SHP77 treated with DMSO at 0.1 percent for 48 hours (cell line): ENCODE results near the gene LPP.

Experiments used
- DNase-seq: peaks from one replicate; lab custom pipeline; 2025; lab: John Stamatoyannopoulos, UW

Gene LPP

DNA sequence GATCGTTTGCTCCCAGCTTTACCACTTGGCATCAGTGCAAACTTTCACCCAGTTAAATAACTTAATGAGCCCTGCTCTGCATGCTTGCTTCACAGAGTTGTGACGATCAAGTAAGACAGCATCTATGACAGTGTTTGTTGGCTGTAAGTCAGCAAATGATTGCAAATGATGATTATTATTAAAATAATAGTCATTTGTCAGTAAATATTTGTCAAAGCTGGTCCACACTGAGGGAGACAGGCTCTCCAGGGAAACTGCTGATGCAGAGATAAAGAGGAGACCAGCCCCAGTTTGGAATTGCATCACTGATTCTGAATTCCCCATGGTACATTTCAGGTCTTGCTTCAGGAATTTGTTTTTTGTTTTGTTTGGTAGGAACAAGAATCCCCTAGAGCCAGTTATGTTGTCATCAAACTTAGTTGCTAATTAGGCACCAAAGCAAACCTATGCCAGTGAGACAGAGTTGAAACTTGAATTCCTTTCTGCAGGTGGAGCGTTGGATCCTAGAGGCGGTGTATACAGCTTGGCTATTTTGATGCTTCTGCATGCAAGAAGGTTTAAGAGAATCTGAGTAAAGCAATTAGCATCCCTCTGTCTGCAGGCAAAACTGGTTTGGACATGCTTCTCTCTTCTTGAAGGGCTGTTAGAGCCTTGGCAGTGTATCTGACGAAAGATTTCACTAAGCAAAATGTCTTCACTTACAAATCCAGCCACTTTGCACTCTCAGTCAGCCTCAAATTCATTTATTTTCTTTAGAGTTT lies 679.2 kb downstream of the LPP start:
- no peak for DNase-seq

DNA sequence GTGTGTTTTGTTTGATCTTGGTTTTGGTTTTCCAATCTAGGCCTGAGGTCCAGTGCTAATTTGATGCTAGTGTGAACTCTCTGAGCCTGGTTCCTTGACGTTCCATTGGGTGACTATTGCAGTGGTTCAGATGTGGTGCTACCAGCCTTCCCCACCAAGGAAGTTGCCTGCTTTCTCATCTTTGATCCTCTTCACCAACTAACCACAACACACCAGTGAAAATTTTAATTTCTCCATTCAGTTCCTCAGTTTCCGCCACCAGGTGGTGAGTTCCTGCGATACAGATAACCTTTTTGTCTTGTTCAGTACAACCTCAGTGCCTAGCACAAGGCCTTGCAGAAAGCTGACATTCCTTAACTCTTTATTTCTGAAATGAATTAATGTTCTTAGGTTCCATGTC lies 680.4 kb downstream of the LPP start:
- DNase-seq: no peak

DNA sequence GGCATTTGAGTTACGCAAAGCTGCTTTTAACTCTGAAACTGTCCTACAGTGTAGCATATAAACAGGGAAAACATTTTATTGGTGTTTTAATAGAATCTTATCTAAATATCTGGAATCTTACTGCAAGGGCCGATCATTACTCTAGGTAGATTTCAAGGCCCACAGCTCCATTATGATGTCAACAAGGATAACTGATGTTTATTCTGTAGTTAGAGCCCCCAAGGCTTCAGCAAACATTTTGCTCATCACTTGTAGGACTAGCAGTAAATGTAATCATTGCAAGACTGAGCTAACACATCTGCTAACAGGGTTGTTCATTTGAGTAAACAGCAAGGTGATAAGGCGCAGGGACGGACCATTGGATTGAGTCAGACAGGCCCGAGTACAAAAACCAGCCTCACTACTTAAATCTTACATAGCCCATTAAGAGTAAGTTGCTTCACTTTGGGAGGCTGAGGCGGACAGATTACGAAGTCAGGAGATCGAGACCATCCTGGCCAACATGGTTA lies 685.3 kb downstream of the LPP start:
- DNase-seq: no peak

DNA sequence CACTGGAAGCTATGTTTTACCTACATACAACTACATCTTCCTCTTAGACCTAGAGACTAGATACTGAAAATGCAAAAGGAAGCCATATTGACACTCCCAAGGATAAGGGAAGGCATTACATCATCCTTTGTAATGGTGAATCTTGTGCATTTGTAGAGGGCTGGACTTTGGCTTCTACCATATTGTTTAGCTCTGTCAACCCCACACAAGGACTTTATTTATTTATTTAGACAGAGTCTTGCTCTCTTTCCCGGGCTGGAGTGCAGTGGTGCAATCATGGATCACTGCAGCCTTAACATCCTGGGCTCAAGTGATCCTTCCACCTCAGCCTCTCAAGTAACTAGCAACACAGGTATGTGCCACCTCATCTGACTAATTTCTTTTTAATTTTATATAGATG lies 686.3 kb downstream of the LPP start:
- no peak for DNase-seq

DNA sequence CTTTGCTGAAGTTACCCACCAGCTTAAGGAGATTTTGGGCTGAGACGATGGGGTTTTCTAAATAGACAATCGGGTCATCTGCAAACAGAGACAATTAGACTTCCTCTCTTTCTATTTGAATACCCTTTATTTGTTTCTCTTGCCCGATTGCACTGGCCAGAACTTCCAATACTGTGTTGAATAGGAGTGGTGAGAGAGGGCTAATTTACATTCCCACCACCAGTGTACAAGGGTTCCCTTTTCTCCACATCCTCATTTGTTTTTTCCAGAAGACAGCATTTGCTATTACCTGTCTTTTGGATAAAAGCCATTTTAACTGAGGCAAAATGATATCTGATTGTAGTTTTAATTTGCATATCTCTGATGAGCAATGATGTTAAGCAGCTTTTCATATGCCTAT lies 687.9 kb downstream of the LPP start:
- no peak for DNase-seq

DNA sequence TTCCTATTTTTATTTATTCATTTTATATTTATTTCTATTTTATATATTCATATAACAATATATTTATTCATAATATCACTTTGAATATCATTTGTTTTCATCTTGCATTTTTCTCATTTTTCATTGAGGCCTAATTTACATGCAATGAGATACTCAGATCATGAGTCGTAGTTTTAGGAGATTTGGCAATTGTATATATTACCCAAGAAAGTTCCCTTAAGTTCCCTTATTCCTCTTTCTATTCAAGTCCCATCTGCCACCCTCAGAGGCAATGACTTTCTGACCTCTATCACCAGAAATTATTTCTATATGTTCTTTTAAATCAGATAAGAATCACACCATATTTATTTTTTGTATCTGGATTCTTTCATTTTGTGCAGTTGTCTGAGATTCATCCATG lies 688.7 kb downstream of the LPP start:
- DNase-seq: no peak

DNA sequence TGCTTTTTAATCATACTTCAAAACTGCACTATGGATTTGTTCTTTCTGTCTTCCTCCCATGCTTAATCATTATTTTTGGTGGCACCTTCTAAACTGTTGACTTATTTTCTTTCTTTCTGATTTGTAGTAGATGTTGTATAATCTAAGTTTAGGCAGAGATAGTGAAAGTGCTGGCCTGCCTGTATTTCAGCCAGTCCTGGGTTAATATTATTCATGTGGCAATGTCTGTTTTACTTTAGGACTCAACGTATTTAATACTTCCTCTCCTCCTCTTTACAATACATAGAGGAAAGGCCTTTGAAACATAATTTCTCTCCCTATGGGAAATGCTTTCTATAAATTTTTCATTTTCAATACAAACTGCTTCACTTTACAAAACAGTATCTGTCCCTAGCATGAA lies 690.1 kb downstream of the LPP start:
- no peak for DNase-seq

DNA sequence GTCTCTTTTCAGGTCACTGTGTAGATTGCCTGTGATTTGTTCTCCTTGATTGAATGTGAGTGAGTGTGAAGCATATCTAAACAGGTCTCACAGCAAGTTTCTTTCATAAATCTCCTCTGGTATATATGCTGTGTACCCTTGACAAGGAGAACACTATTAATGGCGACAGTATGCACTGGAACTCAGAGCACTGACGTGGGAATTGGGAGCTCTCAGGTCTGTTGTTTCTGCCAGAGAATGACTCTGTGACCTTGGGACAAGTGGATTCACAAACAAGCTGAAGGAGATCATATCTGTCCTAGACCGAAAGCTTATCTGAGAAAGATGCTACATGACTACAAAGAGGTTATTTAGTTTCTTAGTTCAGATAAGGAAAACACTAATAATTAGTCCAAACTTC lies 691.6 kb downstream of the LPP start:
- DNase-seq: no peak

DNA sequence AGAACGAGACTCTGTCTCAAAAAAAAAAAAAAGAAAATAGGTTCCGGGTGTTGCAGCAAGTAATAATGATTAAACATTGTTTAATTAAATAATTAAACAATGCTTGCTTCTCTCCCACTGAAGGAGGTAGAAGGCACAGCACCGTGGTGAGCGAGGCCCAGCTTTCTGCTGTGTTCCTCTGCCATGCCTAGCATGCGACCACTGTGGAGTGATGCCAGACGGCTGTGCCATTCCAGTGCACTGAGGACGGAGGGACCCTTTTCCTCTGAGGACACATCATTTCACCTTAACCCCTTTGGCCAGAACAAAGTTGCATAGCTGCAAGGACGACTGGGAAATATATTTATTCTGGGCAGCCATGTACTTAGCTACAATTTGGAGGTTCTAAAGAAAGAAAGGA lies 695.0 kb downstream of the LPP start:
- DNase-seq: no peak

DNA sequence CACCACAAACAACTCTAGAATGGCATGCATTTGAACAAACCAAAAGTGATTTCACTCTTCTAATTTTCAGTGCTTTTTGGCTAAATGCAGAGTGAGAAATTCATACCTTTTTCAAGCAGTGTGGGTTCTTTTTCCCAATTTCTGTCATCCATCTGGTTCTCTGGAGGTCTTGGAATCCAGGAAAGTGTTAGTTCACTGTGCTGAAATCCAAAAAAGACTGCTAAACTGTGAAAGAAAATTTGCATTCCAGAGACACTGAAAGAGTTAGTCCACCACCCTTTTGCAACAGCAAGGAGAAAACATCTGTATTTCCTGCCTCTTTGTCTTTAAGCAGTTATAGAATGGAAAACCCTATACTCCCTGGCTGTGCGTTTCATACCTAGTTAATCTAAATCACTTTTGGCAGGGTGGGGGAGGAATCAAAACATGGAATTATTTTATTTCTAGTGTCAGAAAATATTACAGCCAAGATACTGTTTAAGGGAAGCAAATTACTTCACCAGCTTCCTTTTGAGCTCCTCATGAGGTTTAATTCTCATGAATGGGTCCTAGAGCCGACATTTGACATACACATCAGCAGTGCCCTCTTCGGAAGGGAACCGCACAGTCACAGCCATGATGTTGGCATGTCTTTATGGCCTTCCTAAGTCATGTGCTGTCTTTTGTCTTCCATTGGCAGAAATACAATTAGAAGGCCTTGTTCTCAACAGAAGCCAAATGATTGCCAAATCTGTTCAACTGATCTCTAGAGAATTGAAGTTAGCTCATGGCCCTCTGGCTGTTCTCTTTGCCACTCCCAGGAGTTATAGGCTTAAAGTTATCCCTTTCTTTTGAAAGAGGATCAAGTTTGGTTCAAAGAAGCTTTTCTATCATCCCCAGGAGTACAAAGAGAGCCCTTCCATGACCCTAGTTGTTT lies 700.2 kb downstream of the LPP start:
- DNase-seq: no peak

DNA sequence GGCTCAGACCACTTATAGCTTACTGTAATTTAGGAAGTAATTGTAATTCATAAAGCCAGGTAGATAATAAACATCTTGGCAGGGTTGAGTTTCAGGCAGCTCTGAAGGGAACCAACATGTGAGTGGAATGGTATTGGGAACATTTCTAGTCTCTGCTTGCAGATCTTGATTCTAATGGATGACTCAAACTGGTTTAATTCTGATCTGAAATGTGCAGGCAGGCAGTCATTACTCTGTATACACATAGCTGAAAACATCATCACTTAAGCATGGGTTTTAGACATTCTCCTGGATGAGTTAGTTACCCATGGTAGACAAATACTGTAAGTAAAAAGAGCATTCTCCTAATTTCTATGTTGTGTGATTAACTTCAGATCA lies 700.8 kb downstream of the LPP start:
- DNase-seq: no peak

DNA sequence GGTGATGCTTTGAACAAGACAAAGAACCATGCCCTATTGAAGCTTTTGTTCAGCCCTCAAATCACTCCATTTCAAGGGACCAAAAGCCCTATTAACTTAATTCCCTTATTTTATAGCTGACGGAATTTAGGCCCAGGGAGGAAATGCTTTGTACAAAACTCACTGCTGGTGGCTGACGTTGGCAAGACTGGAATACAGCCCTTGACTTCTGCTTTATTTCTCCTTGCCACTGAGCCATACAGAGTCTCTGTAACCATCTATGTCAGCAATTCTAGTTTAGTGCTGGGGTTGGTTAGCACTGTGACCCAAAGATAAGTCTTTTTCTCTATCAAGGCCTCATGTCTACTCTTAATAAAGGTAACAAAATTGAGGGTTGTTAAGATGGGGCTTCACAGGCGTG lies 701.7 kb downstream of the LPP start:
- no peak for DNase-seq

DNA sequence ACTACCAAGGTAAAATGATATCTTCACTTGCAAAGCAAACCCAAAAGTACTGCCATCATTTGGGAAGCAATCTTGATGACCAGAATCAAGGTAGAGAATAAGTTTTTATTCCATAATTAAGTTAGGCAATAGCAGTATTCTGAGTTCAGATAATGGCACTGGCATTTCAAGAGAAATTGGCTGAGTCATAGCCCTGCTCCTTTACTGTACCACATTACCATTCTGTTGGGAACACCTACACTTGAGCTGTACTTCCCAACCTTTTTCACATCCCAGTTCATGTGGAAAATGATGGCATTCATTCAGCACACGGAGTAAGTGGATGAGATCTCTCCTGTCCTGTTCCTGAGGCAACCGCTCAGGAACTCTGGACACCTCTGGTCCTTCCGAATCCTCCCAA lies 706.2 kb downstream of the LPP start:
- no peak for DNase-seq

DNA sequence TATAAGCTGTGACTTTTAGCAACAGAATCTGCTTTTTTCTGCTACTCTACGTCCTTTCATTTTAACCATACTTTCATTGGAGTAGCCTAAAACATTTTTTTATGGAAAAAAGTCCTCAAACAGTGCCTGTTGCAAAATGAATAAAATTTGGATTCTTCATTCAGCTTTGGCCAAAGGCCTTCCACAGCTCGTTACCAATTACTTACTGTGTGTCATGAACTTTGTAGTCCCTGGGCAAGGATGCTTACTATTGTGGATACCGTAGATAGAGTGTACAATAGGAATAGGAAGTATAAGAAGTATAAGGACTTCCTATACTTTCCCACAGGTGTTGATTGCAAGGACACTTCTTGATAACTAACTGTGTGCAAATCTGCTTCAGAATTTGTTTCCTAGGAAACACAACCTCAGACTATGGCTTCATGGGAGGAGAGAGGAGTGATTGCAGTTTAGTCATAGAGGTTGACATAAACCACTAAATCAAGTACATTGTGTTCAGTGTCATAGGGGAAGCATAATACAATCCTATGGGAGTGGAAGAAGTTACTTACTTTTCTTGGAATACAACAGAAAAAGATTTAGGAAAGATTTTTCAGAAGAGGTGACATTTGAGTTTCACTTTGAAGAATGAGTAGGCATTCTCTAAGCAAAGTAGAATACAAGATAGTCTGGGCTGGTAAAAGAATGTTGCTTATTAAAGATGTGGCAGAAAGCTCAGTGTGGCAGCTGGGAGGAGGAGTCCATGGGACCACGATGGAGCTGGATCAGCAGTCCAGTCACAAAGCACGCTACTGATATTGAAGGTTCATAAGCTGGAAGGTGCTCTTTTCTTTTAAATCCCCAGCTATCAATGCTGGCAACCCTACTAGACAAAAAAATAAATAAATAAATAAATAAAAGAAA lies 708.1 kb downstream of the LPP start:
- DNase-seq: no peak

DNA sequence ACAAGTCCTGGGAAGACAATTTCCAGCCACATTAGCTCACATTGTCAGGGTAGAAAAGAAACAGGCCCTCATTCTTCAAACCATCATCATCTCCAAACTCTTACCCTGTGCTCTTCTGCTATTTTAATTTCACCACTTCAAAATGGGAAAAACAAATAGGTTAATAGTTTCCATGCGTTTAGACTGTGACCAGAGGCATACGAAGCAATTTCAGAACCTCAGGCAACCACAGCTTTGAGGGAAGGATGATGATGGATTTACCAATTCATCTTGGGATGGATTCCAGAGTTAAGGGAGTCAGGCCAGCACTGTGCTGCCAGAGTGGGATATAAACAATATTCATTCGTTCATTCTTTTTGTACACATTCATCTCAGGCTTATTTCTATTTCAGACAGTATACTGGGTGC lies 710.0 kb downstream of the LPP start:
- no peak for DNase-seq

DNA sequence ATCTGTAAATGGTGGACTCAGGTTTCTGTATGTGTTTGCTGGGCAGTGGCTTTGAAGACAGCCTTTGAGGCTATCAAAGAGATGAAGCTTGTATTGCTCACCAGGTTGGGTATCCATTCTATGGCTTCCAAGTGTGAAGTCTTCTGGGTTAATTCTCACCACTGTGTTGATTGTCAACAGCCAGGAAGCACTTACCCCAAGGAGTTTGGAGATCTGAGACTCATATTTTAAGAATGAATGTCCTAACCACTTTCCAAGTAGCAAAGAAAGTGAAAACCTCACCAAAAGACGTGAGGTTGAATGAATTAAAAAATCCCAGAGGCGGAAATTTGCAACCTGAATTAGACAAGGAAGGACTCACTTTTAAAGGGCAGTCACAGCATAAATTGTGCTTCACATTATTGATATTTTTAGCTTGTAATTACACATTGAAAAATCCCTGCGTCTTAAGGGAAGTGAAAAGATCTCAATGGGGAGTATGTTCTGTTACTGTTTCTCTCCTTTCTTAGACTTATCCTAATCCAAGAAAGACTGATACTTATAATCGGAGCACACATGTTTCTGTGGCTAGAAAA lies 713.8 kb downstream of the LPP start:
- no peak for DNase-seq

DNA sequence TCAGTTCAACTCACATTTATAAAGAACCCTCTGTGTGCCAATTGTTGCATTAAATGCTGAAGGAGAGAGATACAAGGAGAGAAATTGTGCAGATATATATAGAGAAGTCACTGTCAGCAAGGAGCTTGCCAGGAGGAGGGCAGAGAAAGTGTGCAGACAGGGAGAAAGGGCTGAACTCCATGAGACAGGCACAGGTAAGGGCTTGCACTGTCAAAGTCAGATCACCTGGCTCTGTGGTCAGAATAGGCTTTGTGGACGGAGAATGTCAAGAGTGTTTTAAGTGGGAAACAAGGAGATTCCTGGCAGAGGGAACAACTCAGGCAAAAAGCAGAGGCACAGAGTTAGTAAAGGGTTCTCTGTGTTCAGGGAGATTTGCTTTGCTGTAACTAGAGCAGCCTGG lies 714.8 kb downstream of the LPP start:
- DNase-seq: no peak

DNA sequence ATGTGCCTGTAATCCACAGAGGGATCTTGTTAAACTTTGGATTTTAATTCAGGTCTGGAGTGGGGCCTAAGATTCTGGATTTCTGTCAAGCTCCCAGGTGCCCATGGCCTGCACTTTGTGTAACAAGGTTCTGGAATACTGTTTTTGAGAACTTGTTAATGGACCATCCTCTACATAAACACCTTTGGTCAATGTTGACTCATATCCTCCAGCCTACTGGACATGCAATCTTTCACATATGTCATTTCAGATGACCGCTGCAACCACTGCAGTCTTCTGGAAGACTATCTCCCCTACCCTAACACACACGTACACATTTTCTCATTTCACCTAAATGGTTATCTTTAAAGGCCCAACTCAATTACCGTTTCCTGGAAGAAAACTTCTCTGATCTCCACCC lies 715.7 kb downstream of the LPP start:
- DNase-seq: no peak

DNA sequence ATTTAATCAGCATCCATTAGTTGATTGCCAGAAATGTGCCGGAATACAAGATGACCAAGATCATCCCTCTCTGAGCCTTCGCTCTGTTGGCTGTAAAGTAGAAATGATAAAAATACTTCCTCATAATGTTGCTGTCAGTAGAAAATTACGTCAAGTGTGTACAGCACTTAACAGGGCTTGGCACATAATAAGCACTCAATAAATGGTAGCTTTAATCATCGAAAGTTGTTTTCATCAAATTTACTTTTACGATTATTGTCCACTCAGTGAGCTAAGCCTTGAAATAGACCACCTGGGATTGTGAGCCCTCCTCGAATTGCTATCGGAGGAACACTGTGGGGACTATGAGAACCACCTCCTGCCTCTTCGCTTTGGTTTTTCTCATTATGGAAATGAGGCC lies 716.5 kb downstream of the LPP start:
- no peak for DNase-seq

DNA sequence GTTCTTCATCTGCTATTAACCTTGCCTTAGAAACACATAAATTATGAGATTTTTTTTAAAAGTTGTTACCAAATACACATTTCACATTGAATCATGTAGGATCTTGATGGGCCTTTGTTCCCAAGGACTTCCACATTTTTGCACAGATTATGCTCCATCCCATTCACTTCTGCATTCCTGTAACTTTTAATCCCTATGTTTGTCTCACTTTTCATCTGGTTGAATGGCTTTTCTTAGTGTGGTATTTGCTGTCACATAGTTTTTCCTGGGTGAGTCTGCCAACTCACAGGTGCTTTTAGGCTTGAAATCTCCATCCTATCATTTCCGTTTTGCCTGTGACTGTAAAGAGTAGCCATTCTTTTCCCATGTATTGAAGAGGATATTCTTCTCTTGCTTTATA lies 720.6 kb downstream of the LPP start:
- no peak for DNase-seq

DNA sequence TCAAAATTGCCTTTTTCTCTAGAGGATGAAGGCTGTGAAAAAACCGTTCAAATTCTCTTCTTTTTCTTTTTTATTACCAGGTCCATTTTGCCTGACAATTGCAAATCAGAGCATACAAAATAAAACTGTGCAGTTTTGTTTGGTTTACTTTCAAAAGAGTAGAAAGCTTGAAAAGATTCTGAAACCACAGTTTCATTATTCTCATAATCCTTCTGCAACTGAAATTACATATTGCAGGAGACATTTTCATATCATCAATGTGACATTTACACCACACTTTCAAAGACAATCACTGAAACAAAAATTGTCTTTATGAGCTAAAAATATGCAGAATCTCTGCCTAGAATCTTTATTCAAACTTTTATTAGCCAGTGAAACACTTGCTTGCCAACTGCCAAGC lies 721.5 kb downstream of the LPP start:
- no peak for DNase-seq

DNA sequence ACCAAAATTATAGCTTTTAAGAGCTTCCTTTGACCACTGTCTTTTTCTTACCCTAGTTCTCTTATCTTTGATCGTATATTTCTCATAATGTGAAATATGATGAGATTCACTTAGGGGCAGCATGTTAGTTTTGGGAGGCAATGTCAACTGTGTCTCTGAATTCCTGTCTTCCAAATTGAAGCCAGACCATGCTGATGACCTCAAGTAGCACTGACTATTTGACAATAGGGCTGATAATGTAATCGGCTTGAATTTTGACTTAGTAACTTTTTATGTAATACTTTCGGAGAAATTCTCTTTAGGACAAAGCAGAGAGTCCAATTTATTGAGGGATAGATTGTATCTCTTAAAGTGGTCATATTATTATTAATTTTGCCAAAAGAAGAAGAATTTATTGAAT lies 722.4 kb downstream of the LPP start:
- no peak for DNase-seq
